Right kidney (tissue), 9 donors: ENCODE measurements around the gene PKDREJ.
"Not testable (repeated sequence)": the region's sequence is repeated elsewhere in the genome, so short reads cannot be mapped to it uniquely, and the experiment has no call there.

ENCODE experiments used
- DNase-seq: peaks from one replicate; pipeline ENCODE4 v3.0.0-alpha.2; 2016
- long read RNA-seq, 8 donors: transcript quantifications; one replicate each; lab custom pipeline, GENCODE V29; 2026

PKDREJ gene, protein sequence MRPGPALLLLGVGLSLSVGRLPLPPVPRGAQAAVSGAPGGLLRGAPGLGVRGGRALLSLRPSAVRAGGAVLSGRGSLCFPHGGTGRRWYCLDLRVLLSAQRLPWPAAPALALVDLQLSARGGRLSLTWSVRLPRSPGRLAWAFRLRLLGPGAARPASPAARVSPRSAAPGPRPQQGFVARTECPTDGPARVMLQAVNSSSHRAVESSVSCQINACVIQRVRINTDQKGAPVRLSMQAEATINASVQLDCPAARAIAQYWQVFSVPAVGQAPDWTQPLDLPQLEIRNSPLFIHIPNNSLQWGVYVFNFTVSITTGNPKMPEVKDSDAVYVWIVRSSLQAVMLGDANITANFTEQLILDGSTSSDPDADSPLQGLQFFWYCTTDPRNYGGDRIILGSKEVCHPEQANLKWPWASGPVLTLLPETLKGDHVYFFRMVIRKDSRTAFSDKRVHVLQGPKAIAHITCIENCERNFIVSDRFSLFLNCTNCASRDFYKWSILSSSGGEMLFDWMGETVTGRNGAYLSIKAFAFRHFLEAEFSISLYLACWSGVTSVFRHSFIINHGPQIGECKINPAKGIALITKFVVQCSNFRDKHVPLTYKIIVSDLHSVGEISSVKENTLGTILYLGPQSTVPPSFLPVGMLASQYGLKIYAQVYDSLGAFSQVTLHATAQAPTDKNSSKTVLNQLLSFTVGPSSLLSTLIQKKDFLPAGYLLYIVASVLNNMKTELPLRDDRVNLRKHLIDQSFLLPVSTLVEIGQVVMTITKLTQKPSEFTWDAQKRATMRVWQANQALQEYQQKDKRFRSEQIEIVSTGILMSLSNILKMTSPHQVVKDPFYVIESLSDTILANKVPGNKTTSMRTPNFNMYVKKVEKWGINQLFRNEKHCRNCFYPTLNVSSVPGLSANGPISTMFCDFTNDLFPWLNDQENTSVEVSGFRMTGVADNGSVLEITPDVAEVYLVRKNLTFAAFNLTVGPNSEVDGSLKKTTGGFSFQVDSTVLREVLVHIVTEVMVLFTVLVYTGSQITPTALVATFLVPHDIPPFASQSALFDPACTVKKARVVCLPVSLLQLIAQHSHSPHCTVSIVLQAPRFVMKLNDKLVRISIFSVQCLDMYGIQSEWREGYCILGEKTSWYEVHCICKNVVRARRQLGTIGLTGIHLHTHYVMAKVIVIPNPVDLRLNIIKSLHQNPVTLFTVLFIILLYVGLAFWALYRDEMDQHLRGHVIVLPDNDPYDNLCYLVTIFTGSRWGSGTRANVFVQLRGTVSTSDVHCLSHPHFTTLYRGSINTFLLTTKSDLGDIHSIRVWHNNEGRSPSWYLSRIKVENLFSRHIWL (N-terminal part only)
- long read RNA-seq, donor 1, result 0 reads
- long read RNA-seq, donor 2, result 0 reads
- long read RNA-seq, donor 3, result 0 reads
- long read RNA-seq, donor 4, full-length matches to known transcripts, result 2 of 22 reads
- long read RNA-seq, donor 4, partial matches to known transcripts, result 7 of 22 reads
- long read RNA-seq, donor 4, other reads (novel, unspliced or antisense), result 13 of 22 reads
- long read RNA-seq, donor 5, result 0 reads
- long read RNA-seq, donor 6, result 0 reads
- long read RNA-seq, donor 7, full-length matches to known transcripts, result 1 of 6 reads
- long read RNA-seq, donor 7, partial matches to known transcripts, result 5 of 6 reads
- long read RNA-seq, donor 7, other reads (novel, unspliced or antisense), result 0 of 6 reads
- long read RNA-seq, donor 8, result 0 reads

GRCh38 chr22:46263216-46263590 is at the start of gene PKDREJ:
Gene PKDREJ, minus strand, starts transcription at chr22:46263343. Its CDS starts 21 bp downstream, at chr22:46263322.
- DNase-seq, result no peak

DNA sequence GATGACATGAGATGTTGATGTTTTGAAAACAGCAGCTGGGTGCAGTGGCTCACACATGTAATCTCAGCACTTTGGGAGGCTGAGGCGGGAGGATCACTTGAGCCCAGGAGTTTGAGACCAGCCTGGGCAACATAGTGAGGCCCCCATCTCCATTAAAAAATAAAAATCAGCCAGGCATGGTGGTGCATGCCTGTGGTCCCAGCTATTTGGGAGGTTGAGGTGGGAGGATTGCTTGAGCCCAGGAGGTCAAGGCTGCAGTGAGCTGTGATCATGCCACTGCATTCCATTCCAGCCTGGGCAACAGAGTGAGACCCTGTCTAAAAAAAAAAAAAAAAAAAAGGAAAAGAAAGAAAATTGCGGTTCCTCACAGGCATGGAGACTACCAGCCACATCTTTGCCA is 49.7 kb upstream of the PKDREJ start:
- DNase-seq, result not testable (repeated sequence)

DNA sequence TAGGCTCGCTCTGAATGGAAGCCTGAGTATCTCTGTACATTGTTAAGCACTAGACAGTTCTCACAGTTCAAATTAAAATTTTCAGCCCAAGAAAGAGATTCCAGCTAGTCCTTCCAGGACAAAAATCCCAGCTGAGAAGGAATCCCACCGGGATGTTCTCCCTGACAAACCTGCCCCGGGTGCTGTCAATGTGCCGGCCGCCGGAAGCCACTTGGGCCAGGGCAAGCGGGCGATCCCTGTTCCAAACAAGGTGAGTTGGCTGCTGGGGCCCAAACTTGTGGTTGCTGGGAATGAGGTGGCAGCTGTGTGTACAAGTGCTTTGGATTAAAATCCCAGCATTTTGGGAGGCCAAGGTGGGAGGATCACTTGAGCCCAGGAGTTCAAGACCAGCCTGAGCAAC is 48.9 kb upstream of the PKDREJ start:
- no peak for DNase-seq

GRCh38 chr22:46309526-46310085 is 46.5 kb upstream of the PKDREJ start:
- DNase-seq, result no peak

DNA sequence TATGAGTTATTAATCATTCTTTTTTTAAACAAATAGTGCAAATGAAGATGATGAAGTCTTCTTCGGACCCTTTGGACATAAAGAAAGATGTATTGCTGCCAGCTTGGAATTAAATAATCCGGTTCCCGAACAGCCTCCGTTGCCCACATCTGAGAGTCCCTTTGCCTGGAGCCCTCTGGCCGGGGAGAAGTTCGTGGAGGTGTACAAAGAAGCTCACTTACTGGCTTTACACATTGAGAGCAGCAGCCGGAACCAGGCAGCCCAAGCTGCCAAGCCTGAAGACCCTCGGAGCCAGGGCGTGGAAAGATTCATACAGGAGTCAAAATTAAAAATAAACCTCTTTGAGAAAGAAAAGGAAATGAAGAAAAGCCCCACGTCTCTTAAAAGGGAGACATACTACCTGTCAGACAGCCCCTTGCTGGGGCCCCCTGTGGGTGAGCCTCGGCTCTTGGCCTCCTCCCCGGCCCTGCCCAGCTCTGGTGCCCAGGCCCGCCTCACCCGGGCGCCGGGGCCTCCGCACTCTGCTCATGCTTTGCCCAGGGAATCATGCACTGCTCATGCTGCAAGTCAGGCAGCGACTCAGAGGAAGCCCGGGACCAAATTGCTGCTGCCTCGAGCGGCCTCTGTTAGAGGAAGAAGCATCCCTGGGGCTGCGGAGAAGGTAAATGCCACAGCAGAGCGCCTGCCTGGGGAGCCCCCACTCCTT is 45.3 kb upstream of the PKDREJ start:
- DNase-seq, result no peak

- no peak for DNase-seq
Observed at GRCh38 chr22:46303347-46303965, 40.3 kb upstream of the PKDREJ start.

DNA sequence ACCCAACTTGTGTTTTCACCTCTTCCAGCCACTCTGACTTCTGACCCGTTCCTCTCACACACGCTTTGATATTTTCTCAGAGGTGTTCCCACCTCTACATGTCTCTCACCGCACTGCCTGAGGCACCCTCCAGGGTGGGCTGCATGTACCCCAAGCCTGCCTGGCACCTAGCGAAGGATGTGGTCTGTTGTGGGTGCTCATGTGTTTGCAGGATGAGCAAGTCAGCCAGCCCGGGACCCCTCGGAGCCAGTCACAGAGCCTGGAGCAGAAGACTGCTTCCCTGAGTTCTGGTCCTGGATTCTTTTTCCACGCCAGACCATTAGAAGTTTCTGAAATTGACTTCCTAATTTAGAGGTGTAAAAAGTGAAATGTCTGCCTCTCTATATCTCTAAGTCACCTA is 37.3 kb upstream of the PKDREJ start:
- DNase-seq, result no peak

DNA sequence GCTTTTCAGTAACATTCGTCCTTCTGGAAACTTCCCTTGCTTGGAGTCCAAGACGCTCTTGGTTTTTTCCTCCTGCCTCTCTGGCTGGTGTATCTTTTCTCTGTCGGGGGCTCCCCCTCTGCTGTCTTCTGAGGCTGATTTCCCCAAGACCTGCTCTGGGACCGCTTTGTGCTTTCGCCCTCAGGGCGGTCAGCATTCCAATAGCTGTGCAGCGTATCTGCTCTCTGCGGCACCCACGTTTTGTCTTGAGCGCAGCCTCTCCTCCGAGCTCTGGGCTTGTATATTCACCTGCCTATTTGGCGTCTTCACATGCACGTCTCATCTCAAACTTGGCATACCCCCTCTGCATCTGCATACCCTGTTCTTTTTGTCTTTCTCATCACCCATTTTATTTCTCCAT is 36.0 kb upstream of the PKDREJ start:
- no peak for DNase-seq

DNA sequence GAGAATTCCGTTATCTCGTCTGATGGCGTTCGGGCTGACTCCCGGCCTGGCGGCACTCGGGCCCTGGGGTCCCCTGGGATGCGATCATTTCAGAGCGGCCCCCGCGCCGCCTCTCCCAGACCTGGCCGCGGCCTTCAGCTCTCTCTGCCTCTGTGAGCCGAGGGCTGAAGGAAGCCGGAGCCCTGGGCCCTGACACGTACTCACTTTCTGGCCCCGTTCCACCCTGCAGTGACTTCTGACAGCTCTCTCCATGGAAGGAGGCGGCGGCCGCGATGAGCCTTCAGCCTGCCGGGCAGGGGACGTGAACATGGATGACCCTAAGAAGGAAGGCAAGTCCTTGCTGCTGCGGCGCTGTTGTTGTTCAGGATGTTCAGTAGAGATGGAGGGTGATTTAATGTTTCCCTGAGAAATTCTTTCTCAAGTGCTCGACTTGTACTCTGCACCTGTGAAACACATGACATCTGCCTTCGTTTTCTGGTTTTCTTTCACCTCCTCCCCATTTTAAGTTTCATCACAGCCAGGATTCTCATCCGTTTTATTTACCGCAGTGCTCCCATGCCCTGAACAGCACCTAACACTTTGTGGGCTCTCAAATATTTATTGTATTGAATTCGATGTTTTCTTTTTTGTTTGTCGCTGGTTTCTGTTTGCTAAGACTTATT is 34.1 kb upstream of the PKDREJ start:
- no peak for DNase-seq

- DNase-seq, result peak; percentile 87
Observed at GRCh38 chr22:46296257-46297150, 33.4 kb upstream of the PKDREJ start, which contains the start of gene GTSE1. Gene GTSE1, plus strand, starts transcription at chr22:46296870. Its CDS starts 531 bp downstream, at chr22:46297401.

GRCh38 chr22:46295277-46295971 is 32.3 kb upstream of the PKDREJ start:
- no peak for DNase-seq

DNA sequence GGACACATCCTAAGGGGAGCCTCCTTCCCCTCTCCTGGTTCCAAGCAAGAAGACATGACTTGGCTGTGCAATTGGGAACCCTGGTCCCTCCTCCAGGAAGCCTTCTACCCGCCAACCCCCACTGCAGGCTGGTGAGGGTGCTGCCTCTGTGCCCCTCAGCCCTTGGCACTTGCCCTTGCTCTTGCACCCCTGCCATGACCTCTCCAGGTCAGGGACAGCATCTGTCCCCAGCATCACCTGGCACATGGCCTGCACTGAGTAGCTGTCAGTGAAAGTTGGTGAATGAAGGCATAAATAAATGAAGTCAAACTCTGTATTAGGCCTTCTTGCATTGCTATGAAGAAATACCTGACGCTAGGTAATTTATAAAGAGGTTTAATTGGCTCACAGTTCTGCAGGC is 31.6 kb upstream of the PKDREJ start:
- no peak for DNase-seq

DNA sequence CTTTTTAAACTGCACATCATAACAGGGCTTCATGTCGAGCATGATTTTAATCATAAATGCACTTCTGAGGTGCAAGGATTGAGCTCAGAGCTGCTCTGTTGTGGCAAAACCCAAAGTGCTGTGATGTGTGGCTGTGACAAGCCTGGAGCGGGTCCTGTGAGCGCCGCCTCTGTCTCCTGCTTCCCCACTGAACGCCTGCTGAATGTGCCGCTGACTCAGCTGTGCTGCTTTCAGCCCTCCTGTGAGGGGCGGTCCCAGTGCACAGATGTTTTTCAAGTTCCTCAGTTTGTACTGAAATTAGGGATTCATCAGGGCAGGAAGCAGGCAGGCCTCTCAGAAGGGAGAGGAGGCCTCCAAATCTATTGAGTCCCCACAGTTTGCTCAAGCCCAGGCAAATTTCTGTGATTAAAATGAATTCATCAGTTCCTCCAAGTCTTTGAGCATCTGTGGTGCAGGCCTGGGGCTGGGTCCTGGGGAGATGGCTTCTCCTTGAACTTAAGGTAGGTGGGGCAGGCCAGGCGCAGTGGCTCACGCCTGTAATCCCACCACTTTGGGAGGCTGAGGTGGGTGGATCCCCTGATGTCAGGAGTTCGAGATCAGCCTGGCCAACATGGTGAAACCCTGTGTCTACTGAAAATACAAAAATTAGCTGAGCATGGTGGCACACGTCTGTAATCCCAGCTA is 30.6 kb upstream of the PKDREJ start:
- DNase-seq, result no peak

- no peak for DNase-seq
Observed at GRCh38 chr22:46292732-46293131, 29.6 kb upstream of the PKDREJ start.

DNA sequence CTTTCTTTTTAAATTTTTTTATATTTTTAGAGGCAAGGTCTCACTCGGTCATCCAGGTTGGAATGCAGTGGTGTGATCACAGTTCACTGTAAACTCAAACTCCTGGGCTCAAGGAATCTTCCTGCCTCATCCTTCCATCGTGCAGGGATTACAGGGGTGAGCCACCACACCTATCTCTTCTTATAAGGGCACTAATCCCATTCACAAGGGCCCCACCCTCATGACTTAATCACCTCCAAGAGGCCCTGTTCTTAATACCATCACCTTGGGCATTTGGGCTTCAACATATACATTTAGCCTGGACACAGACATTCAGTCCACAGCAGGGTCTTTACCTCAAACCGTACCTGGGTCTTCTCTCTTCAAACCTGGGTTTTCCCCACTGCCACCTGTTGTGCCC is 29.0 kb upstream of the PKDREJ start:
- no peak for DNase-seq

DNA sequence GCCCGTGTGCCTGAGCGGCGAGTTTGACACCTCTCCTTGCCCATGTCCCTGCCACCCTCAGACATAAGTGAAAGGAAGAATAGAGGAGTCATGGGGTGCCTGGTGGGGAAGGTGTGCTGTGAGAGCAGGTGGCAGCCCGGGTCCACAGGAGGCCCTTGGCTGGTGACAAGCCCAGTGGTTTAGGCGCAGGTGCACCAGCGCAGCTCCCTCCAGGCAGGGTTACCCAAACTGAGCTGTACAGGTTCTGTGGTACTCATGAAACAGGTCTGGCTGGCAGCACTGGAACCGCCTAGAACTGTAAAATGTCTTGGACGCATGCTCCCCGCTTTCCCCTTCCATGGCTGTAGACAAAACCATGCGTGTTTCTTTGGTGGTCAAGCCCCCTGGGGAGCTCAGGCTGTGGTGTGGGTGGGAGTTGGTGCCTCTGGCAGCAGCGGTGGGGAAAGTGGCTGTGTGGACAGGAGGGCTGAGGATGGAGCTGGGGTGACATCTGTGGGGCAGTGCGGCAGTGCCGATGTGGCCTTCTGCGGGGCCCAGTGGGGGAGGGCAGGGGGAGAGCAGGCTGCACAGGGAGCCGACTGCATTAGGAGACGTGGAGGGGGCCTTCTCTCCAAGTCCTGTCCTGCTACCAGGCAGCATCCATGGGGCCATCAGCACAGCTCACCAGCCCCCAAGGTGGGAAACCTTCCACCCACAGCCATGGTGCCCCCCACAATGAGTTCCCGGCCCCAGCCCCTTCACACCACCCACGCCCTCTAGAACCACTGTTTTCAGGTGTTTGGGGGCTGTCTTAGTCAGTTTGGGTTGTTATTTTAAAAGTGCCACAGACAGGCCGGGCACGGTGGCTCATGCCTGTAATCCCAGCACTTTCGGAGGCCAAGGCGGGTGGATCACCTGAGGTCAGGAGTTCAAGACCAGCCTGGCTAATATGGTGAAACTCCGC is 28.0 kb upstream of the PKDREJ start:
- DNase-seq, result no peak
